Heart right ventricle (tissue), 12 donors: ENCODE data around the gene ZNF43. TPM values are rescaled to one million over a fixed set of nuclear protein-coding genes. Genes with fewer than 3 reads are reported as not detected.

Experiments used
- polyA plus RNA-seq, 2 donors: library from polyadenylated mRNA; stranded (reverse); fragments of 200-250 nt; gene quantifications; one replicate each; pipeline ENCODE4 v1.2.3, GENCODE V29; 2013
- total RNA-seq, 10 donors: library from RNA; stranded (reverse); fragmentation: NEBNext Ultra II Directional in 3 of 10; extraction: Animal tissue kit (Norgen Biotek cat#: 25700) in 3 of 10; gene quantifications; one replicate each; pipeline versions ENCODE4 v1.2.1 to v1.2.4, GENCODE V29; 2021 to 2023
- donor health status: ischemic (EF 13 %, LVEDD 7.1; RV severe dilation, severe dysfunction).
- donor health status: healthy with polysubstance abuse.
- donor health status: DM: no; HTN: yes; CAD: no.
- donor health status: DM: no; HTN: no; CAD: no.
- donor health status: ischemic (EF 25% LVEDD 6.9; RV normal size, moderate dysfunction).
- donor health status: ischemic (EF 25% LVEDD 5.7; RV mildly dilated, moderate dysfunction).
- donor health status: healthy.
- donor health status: nonischemic (EF 11% LVEDD 7.7; RV severe dilation, severe dysfunction).
- donor health status: DM: yes; HTN: yes; CAD: no.
- donor health status: PGD.
- donor health status: ischemic (EF 29% LVEDD 5.4; RV normal size, mild dysfunction).
- donor health status: nonischemic (EF 23%, LVEDD 6.1; RV moderate dilation, normal function).

ZNF43 gene
- total and polyA plus RNA-seq, 12 donors, result 1.9 to 9.5 (median 7.2) TPM

Other genes with a start within 250 kb of the ZNF43 start
- 10 to 100 TPM in 1 of 10 donors, 1 to 10 TPM in 9; 3.2 to 10.3 (median 5.6) TPM for gene ZNF100, start 68.6 kb downstream of the ZNF43 start, total RNA-seq
- gene ZNF100, start 68.6 kb downstream of the ZNF43 start, polyA plus RNA-seq, result 1 to 10 TPM; 1.1 to 2.8 TPM
- 10 to 100 TPM in 8 of 10 donors, 1 to 10 TPM in 2; 7.0 to 37.9 (median 18.8) TPM for gene ZNF208, start 174.8 kb upstream of the ZNF43 start, total RNA-seq
- gene ZNF208, start 174.8 kb upstream of the ZNF43 start, polyA plus RNA-seq, result 1 to 10 TPM; 2.8 to 8.1 TPM
- gene ZNF257, start 216.3 kb upstream of the ZNF43 start, total RNA-seq, result 1 to 10 TPM in 8 of 10 donors, under 1 TPM in 2; 0.49 to 4.1 (median 1.2) TPM
- 1 to 10 TPM in 1 of 2 donors, under 1 TPM in 1; 0.36 to 2.6 TPM for gene ZNF257, start 216.3 kb upstream of the ZNF43 start, polyA plus RNA-seq